ENCODE results near the gene TICAM1. TPM values are rescaled to one million over a fixed set of nuclear protein-coding genes. Genes with fewer than 3 reads are reported as not detected.
"Not testable (repeated sequence)": the region's sequence is repeated elsewhere in the genome, so short reads cannot be mapped to it uniquely, and the experiment has no call there.

TICAM1 gene
- total RNA-seq, 1 experiment from 2014 or later = 0.74 TPM

DNA sequence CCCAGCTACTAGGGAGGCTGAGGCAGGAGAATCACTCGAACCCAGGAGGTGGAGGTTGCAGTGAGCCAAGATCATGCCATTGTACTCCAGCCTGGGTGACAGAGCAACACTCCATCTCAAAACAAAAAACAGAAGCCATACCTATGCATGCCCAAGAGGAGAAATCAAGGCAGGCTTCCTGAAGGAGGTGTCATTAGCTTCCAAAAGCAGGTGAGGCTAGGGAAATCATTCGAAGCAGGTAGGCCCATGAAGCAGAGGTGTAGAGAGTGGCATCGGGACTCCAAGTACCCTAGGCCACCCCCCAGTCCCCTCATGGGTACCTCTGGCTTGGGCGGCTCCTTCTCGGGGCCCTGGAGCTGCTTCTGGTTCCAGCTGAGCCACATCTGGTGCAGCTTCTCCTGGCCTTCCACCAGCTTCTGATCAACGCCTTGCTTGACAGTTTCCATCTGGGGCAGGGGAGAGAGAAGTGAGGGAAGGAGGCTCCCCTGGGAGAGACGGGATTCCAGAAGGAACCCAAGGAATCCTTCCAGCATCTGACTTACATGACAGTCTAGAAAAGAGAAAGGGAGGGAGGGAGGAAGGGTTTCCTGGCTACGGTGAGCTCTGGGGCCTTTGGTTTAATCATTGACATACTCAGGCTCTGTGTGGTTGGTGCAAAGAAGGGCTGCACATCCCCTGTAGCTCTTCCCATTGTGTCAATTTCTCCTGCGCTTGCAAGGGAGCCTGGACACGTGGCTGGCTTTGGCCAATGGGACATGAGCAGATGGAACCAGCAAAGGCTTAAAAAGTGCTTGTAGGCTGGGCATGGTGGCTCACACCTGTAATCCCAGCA is 13.1 kb upstream of the TICAM1 start:
- DNase-seq (ENCODE audit: low read depth) = no peak

DNA sequence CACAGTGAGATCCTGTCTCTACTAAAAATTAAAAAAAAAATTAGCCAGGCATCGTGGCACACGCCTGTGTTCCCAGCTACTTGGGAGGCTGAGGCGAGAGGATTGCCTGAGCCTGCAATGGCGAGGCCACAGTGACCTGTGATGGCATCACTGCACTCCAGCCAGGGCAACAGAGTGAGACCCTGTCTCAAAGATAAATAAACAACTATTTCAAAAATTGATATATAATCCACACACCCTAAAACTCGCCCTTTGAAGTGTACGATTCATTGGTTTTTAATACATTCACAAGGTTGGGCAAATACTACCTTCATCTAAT is 12.1 kb upstream of the TICAM1 start:
- no peak for DNase-seq (ENCODE audit: low read depth)

DNA sequence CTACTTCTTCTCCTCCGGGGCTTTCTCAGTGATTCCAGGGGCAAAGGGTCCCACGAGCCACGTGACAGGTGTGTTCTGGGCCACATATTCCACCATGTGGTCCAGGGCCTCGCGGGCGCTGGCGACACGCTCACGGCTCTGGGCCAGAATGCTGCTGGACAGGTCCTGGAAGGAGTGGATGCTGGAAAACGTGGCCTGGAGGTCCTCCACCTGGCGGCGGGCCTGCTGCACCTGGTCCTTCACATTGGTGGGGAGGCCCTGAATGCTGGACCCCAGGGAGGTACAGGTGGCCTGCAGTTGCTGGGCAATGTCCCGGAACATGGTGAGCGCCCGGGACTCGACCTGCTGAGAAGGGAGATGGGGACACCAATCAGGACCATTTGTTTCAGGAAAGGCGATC is 7.7 kb upstream of the TICAM1 start:
- no peak for DNase-seq (ENCODE audit: low read depth)

DNA sequence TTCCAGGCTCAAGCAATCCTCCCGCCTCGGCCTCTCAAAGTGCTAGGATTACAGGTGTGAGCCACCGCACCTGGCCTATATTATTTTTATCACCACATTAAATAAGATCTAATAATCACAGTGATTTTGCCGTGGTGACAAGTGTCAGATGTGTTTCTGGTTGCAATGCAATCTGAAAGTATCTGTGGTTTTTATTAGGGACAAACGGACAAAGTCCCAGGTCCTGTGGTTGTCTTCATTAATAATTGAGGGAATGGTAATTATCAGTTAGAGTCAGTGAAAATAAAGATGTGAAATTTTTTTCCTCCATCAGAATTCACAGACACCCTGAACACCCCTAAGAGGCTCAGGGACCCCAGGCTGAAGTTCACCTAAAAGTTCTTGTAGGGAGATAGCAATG is 1.3 kb upstream of the TICAM1 start:
- no peak for DNase-seq (ENCODE audit: low read depth)

DNA sequence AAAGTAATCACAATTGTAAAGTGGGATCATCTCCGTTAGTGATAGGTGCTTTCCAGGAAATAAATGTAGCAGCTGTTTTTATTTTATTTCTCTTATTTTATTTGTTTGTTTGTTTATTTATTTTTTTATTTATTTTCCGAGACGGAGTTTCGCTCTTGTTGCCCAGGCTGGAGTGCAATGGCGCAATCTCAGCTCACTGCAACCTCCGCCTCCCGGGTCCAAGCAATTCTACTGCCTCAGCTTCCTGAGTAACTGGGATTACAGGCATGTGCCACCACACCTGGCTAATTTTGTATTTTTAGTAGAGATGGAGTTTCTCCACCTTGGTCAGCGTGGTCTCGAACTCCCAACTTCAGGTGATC is 448 bp upstream of the TICAM1 start:
- DNase-seq (ENCODE audit: low read depth) = not testable (repeated sequence)

DNA sequence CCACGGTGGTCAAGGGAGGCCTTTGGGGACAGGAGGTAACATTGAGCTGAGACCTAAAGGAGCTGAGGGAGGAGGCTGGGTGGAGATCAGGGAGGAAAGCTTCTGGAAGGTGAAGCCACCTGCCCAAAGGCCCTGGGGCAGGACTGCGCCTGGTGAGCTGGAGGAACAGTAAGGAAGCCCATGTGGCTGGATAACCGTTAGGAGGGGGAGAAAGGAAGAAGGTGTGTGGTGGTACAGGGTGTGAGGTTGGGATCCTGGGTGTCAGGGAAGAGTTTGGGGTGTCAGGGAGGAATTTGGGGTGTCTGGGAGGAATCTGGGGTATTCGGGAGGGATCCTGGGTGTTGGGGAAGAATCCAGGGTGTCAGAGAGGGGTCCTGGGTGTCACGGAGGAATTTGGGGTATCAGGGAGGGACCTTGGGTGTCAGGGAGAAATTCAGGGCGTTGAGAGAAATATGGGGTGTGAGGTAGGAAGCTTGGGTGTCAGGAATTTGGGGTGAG is 695 bp downstream of the TICAM1 start:
- DNase-seq (ENCODE audit: low read depth) = no peak

DNA sequence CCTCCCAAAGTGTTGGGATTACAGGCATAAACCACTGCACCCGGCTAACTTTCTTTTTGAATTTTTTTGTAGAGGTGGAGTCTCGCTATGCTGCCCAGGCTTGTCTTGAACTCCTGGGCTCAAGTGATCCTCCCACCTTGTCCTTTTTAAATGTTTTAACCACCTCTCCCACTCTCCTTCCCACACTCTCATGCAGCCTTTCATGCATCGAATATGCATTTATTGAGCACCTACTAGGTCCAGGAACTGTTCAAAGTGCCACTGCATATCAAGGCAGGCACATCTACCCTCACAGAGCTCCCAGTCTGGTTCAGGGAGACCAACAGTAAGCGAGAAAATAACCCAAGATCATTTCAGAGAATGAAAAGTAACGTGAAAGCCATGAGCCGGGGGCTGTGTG is 1.2 kb downstream of the TICAM1 start:
- DNase-seq (ENCODE audit: low read depth) = no peak

DNA sequence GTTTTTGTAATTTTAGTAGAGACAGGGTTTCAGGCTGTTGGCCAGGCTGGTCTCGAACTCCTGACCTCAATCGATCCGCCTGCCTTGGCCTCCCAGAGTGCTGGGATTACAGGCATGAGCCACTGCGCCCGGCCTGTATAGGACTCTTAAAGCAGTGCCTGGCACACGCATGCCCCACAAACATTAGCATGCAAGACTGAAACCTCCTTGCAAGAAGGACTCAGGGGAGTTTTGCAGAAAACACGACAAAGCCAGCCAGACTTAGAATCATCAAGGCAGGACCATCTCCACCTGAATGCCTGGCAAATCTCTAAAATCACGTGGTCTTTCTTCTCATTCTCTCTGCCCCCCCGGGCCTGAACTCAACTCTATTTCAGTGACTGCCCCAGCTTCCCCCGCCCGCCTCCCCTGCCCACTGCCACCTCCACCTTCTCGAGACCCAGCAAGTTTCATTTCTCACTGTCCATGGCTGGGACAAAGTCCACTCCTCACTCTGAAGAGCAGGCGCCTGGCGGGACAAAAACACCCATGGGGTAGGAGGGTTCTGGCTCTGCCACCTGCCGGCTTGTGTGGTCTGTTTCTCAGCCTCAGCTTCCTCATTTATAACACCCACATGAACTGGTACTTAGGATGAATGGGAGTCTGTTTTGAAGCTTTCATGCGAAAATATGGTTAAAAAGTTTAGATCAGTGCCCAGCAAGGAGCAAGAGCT is 2.4 kb downstream of the TICAM1 start:
- DNase-seq (ENCODE audit: low read depth) = no peak

DNA sequence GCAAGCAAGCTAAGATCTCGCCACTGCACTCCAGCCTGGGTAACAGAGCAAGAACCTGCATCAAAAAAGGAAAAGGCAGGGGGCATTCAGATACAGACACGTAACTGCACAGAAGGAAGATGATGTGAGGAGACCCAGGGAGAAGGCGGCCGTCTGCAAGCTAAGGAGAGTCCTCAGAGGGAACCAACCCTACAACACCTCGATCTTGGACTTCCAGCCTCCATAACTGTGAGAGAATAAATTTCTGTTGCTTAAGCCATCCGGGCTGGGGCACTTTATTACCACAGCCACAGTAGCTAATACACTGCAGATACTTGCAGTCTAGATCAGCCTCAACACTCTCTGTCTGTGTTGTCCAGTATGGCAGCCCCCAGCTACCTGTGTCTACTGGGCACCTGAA is 7.9 kb downstream of the TICAM1 start:
- no peak for DNase-seq (ENCODE audit: low read depth)

DNA sequence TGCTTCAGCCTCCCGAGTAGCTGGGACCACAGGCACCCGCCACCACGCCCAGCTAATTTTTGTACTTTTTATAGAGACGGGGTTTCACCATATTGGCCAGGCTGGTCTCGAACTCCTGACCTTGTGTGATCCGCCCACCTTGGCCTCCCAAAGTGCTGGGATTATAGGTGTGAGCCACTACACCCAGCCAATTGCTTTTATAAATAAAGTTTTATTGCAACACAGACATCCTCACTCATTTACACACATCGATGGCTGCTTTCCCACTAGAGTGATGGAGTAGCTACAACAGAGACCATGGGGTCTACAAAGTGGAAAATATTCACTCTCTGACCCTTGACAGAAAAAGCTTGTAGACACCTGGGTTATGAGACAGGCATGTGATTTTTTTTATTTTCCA is 9.2 kb downstream of the TICAM1 start:
- not testable (repeated sequence) for DNase-seq (ENCODE audit: low read depth)

DNA sequence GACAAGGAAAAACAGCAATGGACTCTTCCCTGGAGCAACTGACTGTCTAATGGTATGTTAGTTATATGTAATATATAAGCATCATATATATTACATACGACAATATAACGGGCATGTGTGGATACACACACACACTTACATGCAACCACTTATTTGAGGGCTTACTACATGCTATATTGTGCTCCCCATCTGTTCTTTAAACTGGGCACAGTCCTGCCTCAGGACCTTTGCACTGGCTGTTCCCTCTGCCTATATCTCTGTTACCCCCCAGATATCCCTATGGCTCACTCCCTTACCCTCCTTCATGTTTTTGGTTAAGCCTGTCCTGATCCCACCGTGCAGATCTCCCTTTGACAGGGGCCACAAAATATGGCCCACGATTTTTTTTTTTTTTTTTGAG is 10.2 kb downstream of the TICAM1 start:
- no peak for DNase-seq (ENCODE audit: low read depth)

DNA sequence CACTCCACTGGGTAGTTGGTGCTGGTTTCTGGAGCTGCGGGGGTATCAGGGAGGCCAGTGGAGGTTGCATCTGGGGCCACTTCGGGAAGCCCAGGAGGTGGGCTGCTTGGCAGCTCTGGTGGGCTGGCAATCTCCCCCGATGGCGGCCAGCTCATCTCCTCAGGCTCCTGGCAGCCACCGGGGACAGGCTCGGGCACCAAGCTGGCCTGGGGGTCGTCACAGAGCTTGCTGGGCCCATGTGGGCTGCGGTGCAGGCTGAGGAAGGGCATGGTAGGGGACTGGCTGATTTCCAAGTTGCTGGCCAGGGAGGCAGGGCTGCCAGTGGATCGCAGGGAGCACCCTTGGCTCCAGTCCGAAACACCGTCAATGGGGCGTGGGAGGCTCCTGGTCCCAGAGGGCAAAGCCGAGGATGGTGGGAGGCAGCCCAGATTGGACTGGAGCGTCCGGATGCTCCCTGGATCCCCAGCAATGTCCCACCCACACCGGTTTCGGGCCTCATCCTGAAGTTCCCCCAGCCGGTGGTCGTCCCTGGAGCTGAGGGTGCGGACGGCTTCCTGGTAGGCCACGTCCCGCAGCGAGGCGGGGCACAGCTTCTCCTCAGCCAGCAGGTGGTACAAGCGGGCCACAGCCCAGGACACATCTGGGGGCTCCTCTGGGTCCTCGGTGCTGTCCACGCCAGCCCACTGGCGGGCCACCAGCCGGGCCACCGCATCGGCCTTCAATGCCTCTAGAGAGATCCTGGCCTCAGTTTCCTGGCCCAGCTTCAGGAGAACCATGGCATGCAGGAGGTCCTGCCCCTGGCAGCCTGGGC is 13.8 kb downstream of the TICAM1 start:
- no peak for DNase-seq (ENCODE audit: low read depth)

DNA sequence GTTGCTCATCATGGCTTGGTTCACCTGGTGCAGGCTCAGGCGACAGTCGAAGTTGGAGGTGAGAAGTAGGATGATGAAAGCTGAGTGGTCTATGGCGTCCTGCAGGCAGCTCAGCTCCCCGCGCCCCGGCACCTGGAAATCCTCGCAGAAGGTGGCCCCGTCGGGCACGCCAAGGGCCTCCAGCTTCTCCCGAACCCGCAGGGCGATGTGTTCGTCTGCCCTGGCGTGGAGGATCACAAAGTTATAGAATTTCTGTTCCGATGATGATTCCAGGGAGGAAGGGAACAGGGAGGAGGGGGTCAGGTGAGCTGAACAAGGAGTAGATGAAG is 14.6 kb downstream of the TICAM1 start:
- no peak for DNase-seq (ENCODE audit: low read depth)

DNA sequence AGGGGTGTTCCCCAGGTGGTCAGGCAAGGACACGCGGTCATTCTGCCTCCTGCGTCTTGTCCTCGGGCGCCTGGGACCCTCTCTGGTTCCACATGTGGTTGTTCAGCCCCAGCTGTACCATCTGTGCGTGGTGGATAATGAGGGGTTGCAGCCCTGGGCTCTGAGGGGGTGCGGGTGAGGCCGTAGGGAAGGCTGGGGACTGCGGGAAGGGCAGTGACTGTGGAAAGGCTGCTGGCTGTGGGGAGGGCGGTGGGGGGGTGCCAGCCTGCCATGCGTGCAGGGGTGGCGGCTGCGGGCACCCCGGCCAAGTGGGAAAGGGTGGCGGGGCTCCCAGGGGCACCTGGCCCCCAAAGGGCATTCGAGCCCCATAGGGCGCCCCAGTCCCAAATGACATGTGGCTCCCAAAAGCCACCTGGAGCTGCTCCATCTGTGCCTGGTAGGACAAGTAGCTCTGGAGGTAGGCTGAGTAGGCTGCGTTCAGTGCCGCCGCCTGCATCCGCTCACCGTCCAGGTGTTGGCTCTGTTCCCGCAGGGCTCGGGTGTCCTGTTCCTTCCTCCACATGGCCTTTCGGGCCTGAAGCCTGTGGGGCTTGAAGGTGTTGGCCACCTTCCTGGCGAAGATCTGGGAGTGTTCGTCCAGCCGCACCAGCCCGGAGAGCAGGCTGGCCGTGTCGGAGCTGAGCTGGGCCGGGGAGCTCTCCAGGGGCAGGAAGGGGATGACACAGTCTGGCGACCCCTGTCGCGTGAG is 15.1 kb downstream of the TICAM1 start:
- DNase-seq (ENCODE audit: low read depth) = no peak

DNA sequence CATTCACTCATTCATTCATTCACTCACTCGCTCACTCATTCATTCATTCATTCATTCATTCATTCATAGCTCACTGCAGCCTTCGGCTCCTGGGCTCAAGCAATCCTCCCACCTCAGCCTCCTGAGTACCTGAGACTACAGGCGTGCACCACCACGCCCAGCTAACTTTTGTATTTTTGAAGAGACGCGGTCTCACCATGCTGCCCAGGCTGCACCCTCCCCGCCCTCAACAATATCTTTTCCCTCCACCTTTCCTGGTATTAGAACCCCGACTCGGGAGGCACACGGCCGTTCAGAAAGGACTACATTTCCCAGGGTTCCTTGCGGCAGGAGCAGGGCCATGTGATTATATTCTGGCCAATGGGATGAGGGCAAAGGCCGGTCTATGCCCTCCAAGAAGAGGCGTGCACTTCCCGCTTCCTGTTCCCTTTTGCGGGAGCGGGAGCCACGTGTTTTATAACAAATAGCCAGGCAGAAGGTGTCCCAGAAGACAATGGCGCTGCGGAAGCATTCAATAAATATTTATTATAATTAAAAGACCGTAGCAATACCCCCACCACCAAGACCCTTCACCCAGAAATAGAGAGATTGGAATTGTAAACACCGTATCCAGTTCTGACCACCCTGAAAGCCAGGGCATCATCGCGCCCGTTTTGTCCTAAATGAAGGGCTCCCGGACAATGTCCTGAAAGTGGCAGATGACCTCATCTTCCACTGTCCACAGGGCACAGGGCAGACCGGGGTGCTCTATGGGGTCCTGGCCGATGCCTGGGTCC is 15.9 kb downstream of the TICAM1 start:
- DNase-seq (ENCODE audit: low read depth) = peak; percentile 96

DNA sequence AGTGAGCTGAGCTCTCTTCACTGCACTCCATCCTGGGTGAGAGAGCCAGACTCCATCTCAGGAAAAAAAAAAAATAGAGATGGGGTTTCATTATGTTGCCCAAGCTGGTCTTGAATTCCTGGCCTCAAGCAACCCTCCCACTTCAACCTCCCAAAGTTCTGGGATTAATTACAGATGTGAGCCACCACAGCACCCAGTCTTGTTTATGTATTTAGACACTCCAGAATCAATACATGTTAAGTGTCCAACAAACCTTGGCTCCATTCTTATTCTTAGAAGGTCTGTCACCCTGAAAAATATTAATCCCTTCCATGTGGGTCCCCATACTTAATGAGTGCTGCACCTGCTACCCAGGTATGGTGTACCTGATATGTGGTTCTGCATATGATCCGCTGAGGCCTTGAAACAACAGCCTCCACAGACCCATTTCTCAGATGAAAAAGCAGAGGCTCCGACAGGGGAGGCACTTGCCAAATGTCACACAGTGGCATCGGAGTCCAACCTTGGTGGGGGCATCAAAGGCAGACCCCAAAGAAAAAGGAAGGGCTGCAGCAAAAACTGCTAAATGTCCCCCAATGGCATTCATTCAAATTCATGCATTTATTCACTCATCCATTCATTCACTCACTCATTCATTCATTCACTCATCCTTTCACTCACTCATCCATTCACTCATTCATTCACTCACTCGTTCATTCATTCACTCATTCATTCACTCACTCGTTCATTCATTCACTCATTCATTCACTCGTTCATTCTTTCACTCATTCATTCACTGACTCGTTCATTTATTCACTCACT is 16.7 kb downstream of the TICAM1 start:
- no peak for DNase-seq (ENCODE audit: low read depth)

DNA sequence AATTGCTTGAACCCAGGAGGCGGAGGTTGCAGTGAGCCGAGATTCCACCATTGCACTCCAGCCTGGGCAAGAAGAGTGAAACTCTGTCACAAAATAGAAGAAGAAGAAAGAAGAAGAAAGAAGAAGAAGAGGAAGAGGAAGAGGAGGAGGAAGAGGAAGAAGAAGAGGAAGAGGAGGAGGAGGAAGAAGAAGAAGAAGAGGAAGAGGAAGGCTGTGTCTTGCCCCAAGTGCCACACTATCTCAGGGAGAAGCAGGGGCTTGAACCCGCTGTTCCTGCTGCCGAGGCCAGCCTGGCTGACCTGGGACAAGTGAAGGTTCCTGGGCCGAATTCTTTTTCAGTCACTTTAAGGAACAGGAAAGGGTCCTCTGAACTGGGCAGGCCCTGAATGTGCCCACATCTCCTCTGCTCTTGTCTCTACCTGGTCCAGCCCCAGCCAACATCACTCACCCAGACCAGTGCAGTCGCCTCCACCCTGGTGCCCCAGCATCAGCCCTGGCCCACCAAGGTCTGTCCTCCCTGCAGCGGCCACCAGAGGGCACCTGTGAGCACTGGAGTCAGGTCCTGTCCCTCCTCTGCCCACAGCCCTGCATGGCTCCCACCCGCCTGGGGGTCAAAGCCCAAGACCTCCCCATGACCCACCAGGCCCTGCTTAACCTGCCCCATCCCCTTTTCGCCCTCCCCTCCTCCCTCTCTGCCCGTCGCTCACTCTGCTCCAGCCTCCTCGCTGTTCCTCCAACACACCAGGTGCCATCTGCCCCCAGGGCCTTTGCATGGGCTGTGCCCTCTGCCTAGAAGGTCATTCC is 20.0 kb downstream of the TICAM1 start:
- DNase-seq (ENCODE audit: low read depth) = peak; percentile 80

DNA sequence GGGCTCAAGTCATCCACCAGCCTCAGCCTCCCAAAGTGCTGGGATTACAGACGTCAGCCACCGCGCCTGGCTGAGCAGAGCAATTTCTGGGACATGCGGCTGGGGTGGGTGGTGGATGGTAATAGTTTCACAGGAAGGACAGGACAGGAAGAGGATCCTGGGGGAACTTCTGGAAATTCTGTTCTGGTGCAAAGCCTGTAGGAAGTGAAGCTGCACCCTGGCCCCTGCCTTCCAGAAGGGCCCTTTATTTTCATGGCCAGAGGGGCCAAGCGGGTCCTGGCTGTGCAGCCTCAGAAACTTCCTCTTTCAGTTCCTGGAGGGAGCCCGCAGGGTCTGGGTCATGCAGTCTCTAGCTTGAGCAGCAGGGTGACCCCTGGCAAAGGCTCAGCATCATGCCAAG is 24.3 kb downstream of the TICAM1 start:
- no peak for DNase-seq (ENCODE audit: low read depth)

DNA sequence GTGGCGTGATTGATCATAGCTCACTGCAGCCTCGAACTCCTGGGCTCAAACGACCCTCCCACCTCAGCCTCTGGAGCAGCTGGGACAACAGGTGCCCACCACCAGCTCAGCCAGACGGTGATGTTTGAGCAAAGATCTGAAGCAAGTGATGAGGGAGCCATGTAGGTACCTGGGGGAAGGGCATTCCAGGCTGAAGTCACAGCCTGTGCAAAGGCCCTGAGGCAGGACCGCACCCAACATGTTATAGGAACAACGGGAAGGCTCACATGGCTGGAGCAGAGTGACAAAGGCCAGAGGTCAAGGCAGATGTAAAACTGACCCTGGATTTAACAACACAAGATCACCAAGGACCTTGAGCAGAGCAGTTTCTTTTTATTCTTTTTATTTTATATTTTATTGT is 25.1 kb downstream of the TICAM1 start:
- DNase-seq (ENCODE audit: low read depth) = no peak

DNA sequence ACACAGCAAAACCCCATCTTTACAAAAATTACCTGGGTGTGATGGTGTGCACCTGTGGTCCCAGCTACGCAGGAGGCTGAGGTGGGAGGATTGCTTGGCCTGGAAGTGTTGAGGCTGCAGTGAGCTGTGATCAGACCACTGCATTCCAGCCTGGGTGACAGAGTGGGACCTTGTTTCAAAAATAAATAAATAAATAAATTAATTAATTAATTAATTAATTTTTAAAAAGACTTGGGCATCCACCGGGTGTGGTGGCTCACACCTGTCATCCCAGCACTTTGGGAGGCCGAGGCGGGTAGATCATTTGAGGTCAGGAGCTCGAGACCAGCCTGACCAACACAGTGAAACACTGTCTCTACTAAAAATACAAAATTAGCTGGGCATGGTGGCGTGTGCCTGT is 26.4 kb downstream of the TICAM1 start:
- DNase-seq (ENCODE audit: low read depth) = not testable (repeated sequence)

Measured in Daoy (cell line).